H1 (cell line): ENCODE measurements around the gene FOXK1. TPM values are rescaled to one million over a fixed set of nuclear protein-coding genes. Genes with fewer than 3 reads are reported as not detected.

ENCODE experiments used
- CTCF ChIA-PET: fragments of 300-600 bp; sonication (Branson Sonifier 250); formaldehyde crosslinking; loops from one replicate; lab custom pipeline; 2021; ENCODE audit not compliant: partially characterized antibody; lab: Charles Lee
- POLR2A ChIA-PET: fragments of 300-600 bp; sonication (Branson Sonifier 250); formaldehyde crosslinking; loops from one replicate; lab custom pipeline; 2021; ENCODE audit warnings: inconsistent platforms; ENCODE audit not compliant: partially characterized antibody; lab: Charles Lee
- DNase-seq, 2 experiments: peaks; one replicate each; pipeline versions ENCODE4 v3.0.0 to v3.0.0-alpha.2; 2010 to 2022; ENCODE audit warnings: low spot score in 2 of 2, low read depth in 1 of 2, mixed read lengths in 1 of 2
- FAIRE-seq: peaks from 2 replicates; lab custom pipeline; 2011; peaks lifted over from hg19 to GRCh38; lab: Jason Lieb, UNC
- H2AFZ ChIP-seq: 2 replicates; pipeline ENCODE4 v1.8.1; 2012; ENCODE audit warnings: low read length, inconsistent platforms
- H2AK5ac ChIP-seq: 2 replicates; pipeline ENCODE4 v1.6.1; 2013; ENCODE audit warnings: low read depth, low read length
- H2BK120ac ChIP-seq: replicated peaks from 2 replicates; pipeline ENCODE3; 2013; ENCODE audit warnings: low read depth, low read length, inconsistent platforms
- H2BK12ac ChIP-seq: 2 replicates; pipeline ENCODE4 v1.6.1; 2013; ENCODE audit warnings: low read depth, low read length
- H2BK15ac ChIP-seq: 2 replicates; pipeline ENCODE4 v1.6.1; 2013; ENCODE audit warnings: low read length
- H2BK20ac ChIP-seq: 2 replicates; pipeline ENCODE4 v1.6.1; 2013; ENCODE audit warnings: low read length
- H2BK5ac ChIP-seq: 2 replicates; pipeline ENCODE4 v1.6.1; 2013; ENCODE audit warnings: low read depth, low read length
- H3K14ac ChIP-seq: 2 replicates; pipeline ENCODE4 v1.6.1; 2013; ENCODE audit warnings: inconsistent platforms; ENCODE audit not compliant: insufficient read length
- H3K18ac ChIP-seq: 2 replicates; pipeline ENCODE4 v1.6.1; 2013; ENCODE audit warnings: low read length; ENCODE audit errors: extremely low read depth
- H3K23ac ChIP-seq: 2 replicates; pipeline ENCODE4 v1.6.1; 2013; ENCODE audit warnings: inconsistent platforms; ENCODE audit not compliant: insufficient read length
- H3K23me2 ChIP-seq: 2 replicates; pipeline ENCODE4 v1.6.1; 2013; ENCODE audit warnings: low read depth, low read length
- H3K27ac ChIP-seq: 2 replicates; pipeline ENCODE4 v1.6.1; 2011; ENCODE audit warnings: low read depth, low read length, inconsistent platforms
- H3K27me3 ChIP-seq, 4 experiments: replicated peaks in 1 of 4; 1 replicate in 1 of 4; 2 replicates in 3 of 4; pipeline versions ENCODE4 v1.6.1 to v1.8.1; 2011 to 2013; ENCODE audit warnings: low read length in 3 of 4, mild to moderate bottlenecking in 3 of 4, inconsistent platforms in 2 of 4, mixed read lengths in 2 of 4, moderate library complexity in 1 of 4; ENCODE audit not compliant: control insufficient read depth in 3 of 4, insufficient read depth in 3 of 4; ENCODE audit errors: extremely low read depth in 1 of 4
- H3K36me3 ChIP-seq, 4 experiments: 2 replicates each; pipeline versions ENCODE4 v1.6.1 to v1.8.1; 2011 to 2013; ENCODE audit warnings: mild to moderate bottlenecking in 4 of 4, low read length in 3 of 4, moderate library complexity in 2 of 4, control low read depth in 1 of 4, inconsistent platforms in 1 of 4; ENCODE audit not compliant: insufficient read depth in 4 of 4, control insufficient read depth in 2 of 4
- H3K4ac ChIP-seq: replicated peaks from 2 replicates; pipeline ENCODE3; 2013; ENCODE audit warnings: low read length, low read depth, mixed read lengths, inconsistent platforms; ENCODE audit not compliant: insufficient read length
- H3K4me1 ChIP-seq, 4 experiments: replicated peaks in 1 of 4; 1 replicate in 1 of 4; 2 replicates in 3 of 4; pipeline versions ENCODE4 v1.6.1 to v1.8.1; 2011 to 2013; ENCODE audit warnings: low read length in 3 of 4, inconsistent platforms in 2 of 4, mixed read lengths in 1 of 4; ENCODE audit not compliant: insufficient read depth in 4 of 4, control insufficient read depth in 3 of 4
- H3K4me2 ChIP-seq, 2 experiments: 2 replicates each; pipeline versions ENCODE4 v1.6.1 to v1.8.1; 2011 to 2013; ENCODE audit warnings: low read depth in 2 of 2, low read length in 2 of 2, control low read depth in 1 of 2, inconsistent platforms in 1 of 2, mild to moderate bottlenecking in 1 of 2; ENCODE audit not compliant: insufficient read depth in 1 of 2
- H3K4me3 ChIP-seq, 4 experiments: fragments of 200-600, 300-600 bp in 1 of 4; sonication (generic), shearing (Covaris generic), sonication (Bioruptor Twin) in 1 of 4; 2 replicates each; pipeline versions ENCODE4 v1.5.1 to v1.8.1; 2011 to 2016; ENCODE audit warnings: low read length in 4 of 4, low read depth in 3 of 4, control low read depth in 2 of 4, inconsistent platforms in 2 of 4, mild to moderate bottlenecking in 2 of 4, mixed read lengths in 1 of 4, moderate library complexity in 1 of 4; ENCODE audit not compliant: insufficient read depth in 2 of 4; ENCODE audit errors: extremely low read depth in 1 of 4
- H3K56ac ChIP-seq: replicated peaks from 2 replicates; pipeline ENCODE3; 2013; ENCODE audit warnings: low read depth, mild to moderate bottlenecking, mixed read lengths, low read length, inconsistent platforms; ENCODE audit not compliant: insufficient read length
- H3K79me1 ChIP-seq: 2 replicates; pipeline ENCODE4 v1.6.1; 2013; ENCODE audit warnings: low read depth, low read length, control low read depth
- H3K79me2 ChIP-seq, 2 experiments: 2 replicates each; pipeline versions ENCODE4 v1.6.1 to v1.8.1; 2012 to 2013; ENCODE audit warnings: low read length in 2 of 2, mild to moderate bottlenecking in 2 of 2, inconsistent platforms in 1 of 2; ENCODE audit not compliant: insufficient read depth in 2 of 2, control insufficient read depth in 1 of 2
- H3K9ac ChIP-seq, 4 experiments: replicated peaks in 1 of 4; 1 replicate in 1 of 4; 2 replicates in 3 of 4; pipeline versions ENCODE4 v1.6.1 to v1.8.1; 2011 to 2013; ENCODE audit warnings: low read depth in 3 of 4, low read length in 3 of 4, control low read depth in 2 of 4, mild to moderate bottlenecking in 2 of 4, moderate library complexity in 2 of 4, inconsistent platforms in 1 of 4; ENCODE audit errors: extremely low read depth in 1 of 4
- H3K9me3 ChIP-seq, 2 experiments: 2 replicates each; pipeline versions ENCODE4 v1.6.1 to v1.8.1; 2012 to 2013; ENCODE audit warnings: mild to moderate bottlenecking in 2 of 2, moderate library complexity in 2 of 2, control low read depth in 1 of 2, inconsistent platforms in 1 of 2, low read depth in 1 of 2, low read length in 1 of 2, mixed read lengths in 1 of 2; ENCODE audit not compliant: insufficient read depth in 2 of 2
- H4K20me1 ChIP-seq, 2 experiments: replicated peaks in 1 of 2; 2 replicates each; pipeline versions ENCODE3 to v1.8.1; 2011 to 2013; ENCODE audit warnings: inconsistent platforms in 2 of 2, low read length in 2 of 2, mild to moderate bottlenecking in 1 of 2; ENCODE audit not compliant: insufficient read depth in 2 of 2, control insufficient read depth in 1 of 2
- H4K5ac ChIP-seq: 2 replicates; pipeline ENCODE4 v1.6.1; 2013; ENCODE audit warnings: low read length, low read depth, mixed read lengths, inconsistent platforms; ENCODE audit not compliant: insufficient read length
- H4K8ac ChIP-seq: 2 replicates; pipeline ENCODE4 v1.8.0; 2013; ENCODE audit warnings: mild to moderate bottlenecking, moderate library complexity, low read length, inconsistent platforms; ENCODE audit not compliant: insufficient read depth; ENCODE audit errors: extremely low read depth
- H4K91ac ChIP-seq: replicated peaks from 2 replicates; pipeline ENCODE3; 2013; ENCODE audit warnings: low read length, mixed read lengths, inconsistent platforms; ENCODE audit not compliant: insufficient read length
- CTBP2 ChIP-seq: IDR thresholded peaks from 2 replicates; pipeline ENCODE4 v1.7.0; 2011; ENCODE audit warnings: borderline replicate concordance, mild to moderate bottlenecking, moderate library complexity, mixed read lengths, low read length; ENCODE audit not compliant: insufficient read depth, insufficient read length
- KDM5A ChIP-seq: fragments of 200-600 bp; IDR thresholded peaks from 2 replicates; pipeline ENCODE4 v1.7.1; 2012; ENCODE audit warnings: mild to moderate bottlenecking, low read length, inconsistent platforms, mixed read lengths
- MAFK ChIP-seq: IDR thresholded peaks from 2 replicates; pipeline ENCODE4 v1.6.1; 2012; ENCODE audit warnings: low read depth, mild to moderate bottlenecking, improper control_type of control experiment, low read length
- RAD21 ChIP-seq, 2 experiments: IDR thresholded peaks in 1 of 2; conservative IDR thresholded peaks in 1 of 2; 2 replicates each; pipeline ENCODE4 v1.6.1; 2011; ENCODE audit warnings: low read depth in 2 of 2, low read length in 2 of 2, improper control_type of control experiment in 1 of 2, inconsistent platforms in 1 of 2, mild to moderate bottlenecking in 1 of 2, moderate library complexity in 1 of 2
- RXRA ChIP-seq: IDR thresholded peaks from 2 replicates; pipeline ENCODE4 v1.6.1; 2011; ENCODE audit warnings: low read depth, mild to moderate bottlenecking, low read length, moderate library complexity; ENCODE audit not compliant: insufficient read depth
- SP1 ChIP-seq: IDR thresholded peaks from 2 replicates; pipeline ENCODE4 v1.6.1; 2011; ENCODE audit warnings: low read depth, low read length
- WGBS, 2 experiments: shearing (Covaris generic) in 1 of 2; methylation state at CpG; one replicate each; pipeline versions ENCODE4 v1.1.6 to v1.1.7; 2013 to 2015; ENCODE audit warnings: low lambda C conversion rate in 2 of 2, mixed read lengths in 2 of 2, inconsistent platforms in 1 of 2, low coverage in 1 of 2, missing lambda C conversion rate in 1 of 2; ENCODE audit not compliant: insufficient replicate concordance in 2 of 2, insufficient coverage in 1 of 2, insufficient read length in 1 of 2; ENCODE audit errors: extremely low coverage in 1 of 2, missing lambda C conversion rate in 1 of 2; 5-methylcytosine and 5-hydroxymethylcytosine counted together
- polyA plus RNA-seq, 7 experiments: library from polyadenylated mRNA; depleted of rRNA in 3 of 7; stranded (reverse) in 5 of 7; unstranded in 2 of 7; fragments of >200 nt in 5 of 7; fragments of 200-250 nt in 2 of 7; gene quantifications; 1 replicate in 5 of 7; 2 replicates in 1 of 7; 4 replicates in 1 of 7; pipeline versions ENCODE4 v1.2.1 to v1.2.3, GENCODE V29; 2011 to 2013; ENCODE audit warnings: missing spikeins in 2 of 7, mixed read lengths in 2 of 7
- total RNA-seq: library from RNA; stranded (reverse); fragmentation: NEBNext Ultra II Directional; extraction: Animal tissue kit (Norgen Biotek cat#: 25700); gene quantifications from 2 replicates; pipeline ENCODE4 v1.2.1, GENCODE V29; 2021
- TF ChIP-seq, protein P1 (sequence below), 3 experiments: IDR thresholded peaks; 1 replicate in 2 of 3; 2 replicates in 1 of 3; pipeline versions ENCODE4 v1.5.1 to v1.6.1; 2011; ENCODE audit warnings: low read length in 3 of 3, mild to moderate bottlenecking in 3 of 3, inconsistent platforms in 2 of 3, low read depth in 1 of 3, moderate library complexity in 1 of 3; ENCODE audit not compliant: insufficient read depth in 1 of 3; ENCODE audit errors: control extremely low read depth in 1 of 3

The FOXK1 gene
- total and polyA plus RNA-seq, 2 of the 8 experiments (the other 6 are each of a cell fraction or from before 2014, with no cell fraction given) = 2.0 to 8.5 TPM

DNA sequence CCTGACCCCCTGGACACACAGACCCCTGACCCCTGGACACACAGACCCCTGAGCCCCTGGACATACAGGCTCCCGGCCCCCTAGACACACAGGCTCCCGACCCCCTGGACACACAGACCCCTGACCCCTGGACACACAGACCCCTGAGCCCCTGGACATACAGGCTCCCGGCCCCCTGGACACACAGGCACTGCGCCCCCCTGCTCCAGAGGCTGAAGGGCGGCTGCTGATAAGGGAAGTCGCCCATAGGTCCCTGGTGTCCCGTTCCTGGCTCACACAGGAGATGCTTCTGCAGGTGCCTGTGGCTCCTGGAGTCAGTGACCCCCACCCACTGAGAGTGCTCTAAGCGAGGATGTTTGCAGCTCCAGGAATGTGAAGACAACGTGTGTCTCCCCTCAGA lies 89.6 kb downstream of the FOXK1 start:
- Histone ChIP-seq H2BK15ac (no peak overlapping the region), H3K27ac (no peak overlapping the region), H3K4me3 (no peak overlapping the region), H3K14ac (no peak overlapping the region), H2BK12ac (no peak overlapping the region), H2BK20ac (no peak overlapping the region), H3K4me2 (no peak overlapping the region), H3K79me2 (peaks cover 0 to 11% of the 10 kb centered on the region in 2 experiments; a peak in 2 of 4 replicates), H3K56ac (no peak overlapping the region), H3K9me3 (no peaks in the 10 kb centered on the region), H3K79me1 (peaks cover 2% of the 10 kb centered on the region), H3K4me1 (peaks cover 0 to 5% (median 4%) of the 10 kb centered on the region in 4 experiments; a peak in 3 of 7 replicates), H4K5ac (no peak overlapping the region), H3K23ac (no peak overlapping the region), H3K36me3 (no peaks in the 10 kb centered on the region; a peak in 1 of 8 replicates), H2BK120ac (no peak overlapping the region), H2AK5ac (no peak overlapping the region), H3K23me2 (peaks cover 7% of the 10 kb centered on the region; the same call in 1 of the 2 replicates), H2BK5ac (no peak overlapping the region), H3K4ac (no peak overlapping the region), H3K27me3 (0 out of 7 replicates have a peak, but pooled peaks cover 0 to 2% (median 0%) of the 10 kb centered on the region in 4 experiments), H4K91ac (no peak overlapping the region), H3K18ac (no peak overlapping the region), H4K8ac (no peak overlapping the region), H2AFZ (no peak overlapping the region), H4K20me1 (no peaks in the 10 kb centered on the region), H3K9ac (no peak overlapping the region; a peak in 2 of 7 replicates)
- 91% methylated on average over 7 of the region's 9 CpGs; no CpG with 5 or more reads in 1 of the 2 experiments for WGBS, 2 experiments
- DNase-seq (no peak), FAIRE-seq (no peak)
- CTCF ChIA-PET = no interaction called here
- POLR2A ChIA-PET = no interaction called here
- TF ChIP-seq KDM5A (no peak), SP1 (no peak), RAD21 (IDR thresholded peaks at IDR 0.05 in 1 of 2, conservative IDR thresholded peaks at IDR 0.05 in 1 of 2; ENCODE audit: low read depth in 2 of 2, low read length in 2 of 2) (no peak), MAFK (no peak), CTBP2 (no peak), RXRA (no peak)
- TF ChIP-seq, protein P1, sequence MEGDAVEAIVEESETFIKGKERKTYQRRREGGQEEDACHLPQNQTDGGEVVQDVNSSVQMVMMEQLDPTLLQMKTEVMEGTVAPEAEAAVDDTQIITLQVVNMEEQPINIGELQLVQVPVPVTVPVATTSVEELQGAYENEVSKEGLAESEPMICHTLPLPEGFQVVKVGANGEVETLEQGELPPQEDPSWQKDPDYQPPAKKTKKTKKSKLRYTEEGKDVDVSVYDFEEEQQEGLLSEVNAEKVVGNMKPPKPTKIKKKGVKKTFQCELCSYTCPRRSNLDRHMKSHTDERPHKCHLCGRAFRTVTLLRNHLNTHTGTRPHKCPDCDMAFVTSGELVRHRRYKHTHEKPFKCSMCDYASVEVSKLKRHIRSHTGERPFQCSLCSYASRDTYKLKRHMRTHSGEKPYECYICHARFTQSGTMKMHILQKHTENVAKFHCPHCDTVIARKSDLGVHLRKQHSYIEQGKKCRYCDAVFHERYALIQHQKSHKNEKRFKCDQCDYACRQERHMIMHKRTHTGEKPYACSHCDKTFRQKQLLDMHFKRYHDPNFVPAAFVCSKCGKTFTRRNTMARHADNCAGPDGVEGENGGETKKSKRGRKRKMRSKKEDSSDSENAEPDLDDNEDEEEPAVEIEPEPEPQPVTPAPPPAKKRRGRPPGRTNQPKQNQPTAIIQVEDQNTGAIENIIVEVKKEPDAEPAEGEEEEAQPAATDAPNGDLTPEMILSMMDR (IDR thresholded peaks at IDR 0.05; ENCODE audit: control extremely low read depth in 1 of 3, insufficient read depth in 1 of 3, low read depth in 1 of 3, low read length in 3 of 3) = no peak
